ENCODE data around the gene PPP3CB. TPM values are rescaled to one million over a fixed set of nuclear protein-coding genes. Genes with fewer than 3 reads are reported as not detected.
"Not testable (repeated sequence)": the region's sequence is repeated elsewhere in the genome, so short reads cannot be mapped to it uniquely, and the experiment has no call there.

Gene PPP3CB
- total and polyA plus RNA-seq, 5 experiments from 2014 or later, result 5.0 to 35.0 (median 5.8) TPM

DNA sequence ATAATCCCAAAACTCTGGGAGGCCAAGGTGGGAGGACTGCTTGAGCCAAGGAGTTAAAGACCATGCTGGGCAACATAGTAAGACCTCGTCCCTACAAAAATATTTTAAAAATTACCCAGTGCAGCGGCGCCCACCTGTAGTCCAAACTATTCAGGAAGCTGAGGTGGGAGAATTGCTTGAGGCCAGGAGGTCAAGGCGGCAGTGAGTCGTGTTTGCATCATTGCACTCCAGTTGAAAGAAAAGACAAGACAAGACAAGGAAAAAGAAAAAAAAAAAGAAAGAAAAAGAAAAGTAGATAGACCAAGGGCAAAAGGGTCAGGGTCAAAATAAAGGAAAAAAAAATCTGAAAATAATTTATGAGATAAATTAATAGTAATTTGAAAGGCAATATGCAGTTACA, 87.8 kb downstream of the PPP3CB start:
- Mint-ChIP-seq H3K4me1 (peaks cover 32 to 82% (median 82%) of the 10 kb centered on the region in 4 donors), H3K27ac (peak overlapping the region in 1 of 10 donors; percentile 14), H3K9me3 (no peaks in the 10 kb centered on the region), H3K36me3 (peaks cover 0 to 23% (median 7%) of the 10 kb centered on the region in 3 donors), H3K27me3 (no peaks in the 10 kb centered on the region), H3K4me3 (peak overlapping the region in 1 of 10 donors; percentile 60)
- ATAC-seq, result no peak
- POLR2A ChIA-PET, result no interaction called here
- DNase-seq, result no peak

DNA sequence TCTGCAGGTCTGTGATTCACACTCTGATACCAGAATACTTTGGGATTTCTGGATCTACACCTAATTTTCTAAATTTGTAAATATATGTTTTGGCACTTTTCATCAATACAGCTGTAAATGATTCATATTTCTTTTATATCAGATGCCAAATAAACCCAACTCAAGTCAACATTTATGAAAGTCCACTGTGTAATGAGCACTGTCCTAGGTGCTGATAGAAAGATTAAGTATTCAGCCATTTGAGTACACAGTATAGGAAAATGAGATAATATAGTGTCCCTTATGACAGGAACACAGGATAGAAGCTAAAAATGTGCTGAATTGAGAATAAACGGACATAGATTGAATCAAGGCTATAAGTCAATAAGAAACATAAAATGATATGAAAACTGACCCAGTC, 88.3 kb downstream of the PPP3CB start:
- H3K27ac Mint-ChIP-seq, result no peak overlapping the region
- ATAC-seq (no peak), DNase-seq (no peak)
- H3K27me3 Mint-ChIP-seq, result no peaks in the 10 kb centered on the region
- no peaks in the 10 kb centered on the region for H3K9me3 Mint-ChIP-seq
- peaks cover 32 to 83% (median 80%) of the 10 kb centered on the region in 4 donors for H3K4me1 Mint-ChIP-seq
- peaks cover 0 to 23% (median 7%) of the 10 kb centered on the region in 3 donors for H3K36me3 Mint-ChIP-seq
- H3K4me3 Mint-ChIP-seq, result no peak overlapping the region
- POLR2A ChIA-PET, result no interaction called here

DNA sequence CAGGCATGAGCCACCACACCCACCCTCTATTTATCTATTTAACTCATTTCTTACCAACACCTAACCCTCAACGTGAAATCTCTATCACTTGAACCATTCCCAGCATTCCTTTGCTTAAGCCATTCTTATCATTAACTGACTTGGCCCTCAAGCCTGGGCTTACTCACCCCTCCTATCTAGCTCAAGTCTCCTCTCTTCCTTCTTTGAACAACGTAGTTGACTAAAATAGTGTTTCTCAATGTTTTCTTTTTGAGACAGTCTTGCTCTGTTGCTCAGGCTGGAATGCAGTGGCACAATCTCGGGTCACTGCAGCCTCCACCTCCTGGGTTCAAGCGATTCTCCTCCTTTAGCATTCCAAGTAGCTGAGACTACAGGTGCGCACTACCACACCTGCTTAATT, 89.0 kb downstream of the PPP3CB start:
- ATAC-seq, result no peak
- peak overlapping the region in 1 of 10 donors; percentile 43 for H3K27ac Mint-ChIP-seq
- peaks cover 0 to 23% (median 7%) of the 10 kb centered on the region in 3 donors for H3K36me3 Mint-ChIP-seq
- no peaks in the 10 kb centered on the region for H3K9me3 Mint-ChIP-seq
- H3K4me3 Mint-ChIP-seq, result peak overlapping the region in 3 of 10 donors; percentile 24 to 37 (median 34)
- peaks cover 32 to 79% (median 77%) of the 10 kb centered on the region in 4 donors for H3K4me1 Mint-ChIP-seq
- DNase-seq, result no peak
- POLR2A ChIA-PET, result no interaction called here
- no peaks in the 10 kb centered on the region for H3K27me3 Mint-ChIP-seq

DNA sequence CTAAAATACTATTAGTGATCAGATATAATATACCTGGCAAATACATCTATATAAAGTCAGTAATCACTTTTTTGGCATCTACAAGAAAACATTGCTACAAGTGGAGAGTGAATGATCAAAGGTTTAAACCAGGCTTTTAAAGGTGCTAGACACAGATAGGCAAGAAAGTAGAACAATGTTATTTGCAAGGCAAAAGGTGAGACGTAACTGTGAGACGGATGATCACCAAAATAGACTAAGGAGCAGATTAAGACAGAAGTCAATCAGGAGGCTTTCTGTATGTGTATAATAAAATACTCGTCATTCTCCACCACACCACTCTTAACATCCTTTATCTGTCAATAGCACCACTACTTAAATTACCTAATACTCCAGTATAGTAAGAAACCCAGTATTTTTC, 90.3 kb downstream of the PPP3CB start:
- H3K27ac Mint-ChIP-seq, result peak overlapping the region in 1 of 10 donors; percentile 80
- H3K4me1 Mint-ChIP-seq, result peaks cover 27 to 71% (median 67%) of the 10 kb centered on the region in 4 donors

DNA sequence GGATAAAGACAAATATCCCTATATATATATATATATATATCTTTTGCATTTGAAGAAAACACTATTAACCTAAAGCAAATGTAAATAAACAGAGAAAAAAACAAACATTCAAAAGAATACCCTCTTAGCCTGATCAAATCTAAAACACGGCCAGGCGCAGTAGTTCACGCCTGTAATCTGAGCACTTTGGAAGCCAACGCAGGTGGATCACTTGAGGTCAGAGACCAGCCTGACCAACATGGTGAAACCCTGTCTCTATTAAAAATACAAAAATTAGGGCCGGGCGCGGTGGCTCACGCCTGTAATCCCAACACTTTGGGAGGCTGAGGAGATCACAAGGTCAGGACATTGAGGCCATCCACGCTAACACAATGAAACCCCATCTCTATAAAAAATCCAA, 91.1 kb downstream of the PPP3CB start:
- Mint-ChIP-seq H3K4me1 (peaks cover 23 to 67% (median 60%) of the 10 kb centered on the region in 4 donors), H3K27ac (peak overlapping the region in 1 of 10 donors; percentile 37), H3K36me3 (peaks cover 0 to 31% (median 7%) of the 10 kb centered on the region in 3 donors), H3K27me3 (no peaks in the 10 kb centered on the region), H3K9me3 (no peaks in the 10 kb centered on the region), H3K4me3 (no peak overlapping the region)
- no peak for DNase-seq
- POLR2A ChIA-PET, result no interaction called here
- ATAC-seq, result no peak

More for the DNA sequence above, 90.3 kb downstream of the PPP3CB start:
- DNase-seq (no peak), ATAC-seq (no peak)
- POLR2A ChIA-PET, result no interaction called here
- no peaks in the 10 kb centered on the region for H3K27me3 Mint-ChIP-seq
- H3K9me3 Mint-ChIP-seq, result no peaks in the 10 kb centered on the region
- peaks cover 0 to 26% (median 7%) of the 10 kb centered on the region in 3 donors for H3K36me3 Mint-ChIP-seq
- no peak overlapping the region for H3K4me3 Mint-ChIP-seq

DNA sequence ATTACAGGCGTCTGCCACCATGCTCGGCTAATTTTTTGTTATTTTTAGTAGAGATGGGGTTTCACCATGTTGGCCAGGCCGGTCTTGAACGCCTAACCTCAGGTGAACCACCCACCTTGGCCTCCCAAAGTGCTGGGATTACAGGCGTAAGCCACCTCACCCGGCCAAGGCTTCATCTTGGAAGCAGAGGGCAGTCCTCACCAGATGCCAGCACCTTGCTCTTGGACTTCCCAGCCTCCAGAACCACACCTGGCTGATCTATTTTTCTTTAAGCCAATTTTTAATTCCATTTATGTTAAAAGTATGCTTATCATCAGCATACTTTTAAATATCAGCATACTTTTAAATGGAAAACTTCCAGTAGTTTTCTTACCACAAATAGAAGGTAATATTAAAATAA, 94.2 kb downstream of the PPP3CB start:
- no peak for DNase-seq
- H3K4me1 Mint-ChIP-seq, result peaks cover 5 to 49% (median 33%) of the 10 kb centered on the region in 4 donors
- POLR2A ChIA-PET, result interaction anchor here (1.2 kb wide), 1 partner anchor 11 kb away, joined by 3 read pairs; no protein-coding TSS in a partner anchor
- H3K36me3 Mint-ChIP-seq, result peaks cover 0 to 44% (median 2%) of the 10 kb centered on the region in 3 donors
- H3K27ac Mint-ChIP-seq, result no peak overlapping the region
- H3K27me3 Mint-ChIP-seq, result no peaks in the 10 kb centered on the region
- H3K9me3 Mint-ChIP-seq, result no peaks in the 10 kb centered on the region
- no peak overlapping the region for H3K4me3 Mint-ChIP-seq
- no peak for ATAC-seq

DNA sequence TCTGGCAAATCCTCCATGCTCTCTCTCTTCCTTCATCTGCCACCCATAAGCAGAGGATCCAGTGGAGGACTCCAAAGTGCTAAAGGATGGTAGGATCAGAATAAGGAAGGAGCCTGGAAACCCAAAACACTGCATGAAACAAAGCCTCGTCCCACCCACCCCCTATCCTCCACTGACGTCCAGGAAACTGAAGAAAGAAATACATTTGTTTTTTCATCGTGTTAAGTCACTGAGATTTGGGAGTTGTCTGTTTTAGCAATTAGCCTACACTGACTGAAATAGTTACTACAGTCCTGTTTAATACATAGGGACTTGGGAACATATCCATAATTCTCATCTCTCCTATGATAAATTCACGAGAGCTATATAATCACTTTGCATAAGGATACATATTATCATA, 96.8 kb downstream of the PPP3CB start:
- POLR2A ChIA-PET, result interaction anchor here (1.1 kb wide), 1 partner anchor 20 kb away, joined by 3 read pairs; no protein-coding TSS in a partner anchor
- H3K27ac Mint-ChIP-seq, result peak overlapping the region in 3 of 10 donors; percentile 42 to 51 (median 44)
- no peaks in the 10 kb centered on the region for H3K9me3 Mint-ChIP-seq
- ATAC-seq (no peak), DNase-seq (no peak)
- H3K27me3 Mint-ChIP-seq, result no peaks in the 10 kb centered on the region
- peaks cover 0 to 62% (median 17%) of the 10 kb centered on the region in 3 donors for H3K36me3 Mint-ChIP-seq
- no peak overlapping the region for H3K4me3 Mint-ChIP-seq
- peaks cover 3 to 28% (median 17%) of the 10 kb centered on the region in 4 donors for H3K4me1 Mint-ChIP-seq

DNA sequence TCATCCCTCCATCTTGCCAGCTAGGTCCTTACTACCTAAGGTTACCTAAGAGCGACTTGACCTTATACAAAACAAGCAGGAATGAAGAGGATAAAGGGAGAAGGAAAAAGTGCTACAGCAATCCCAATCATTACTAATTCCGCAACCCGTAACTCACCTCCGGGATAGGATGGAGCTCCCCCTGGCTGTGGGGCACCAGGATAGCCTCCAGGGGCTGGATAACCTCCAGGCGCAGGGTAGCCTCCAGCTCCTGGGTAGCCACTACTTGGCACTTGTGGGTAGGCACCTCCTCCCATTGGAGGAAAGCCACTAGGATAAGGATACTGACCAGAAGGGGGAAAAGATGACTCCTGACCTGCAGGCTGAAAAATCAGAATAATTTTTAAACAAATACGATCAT, 97.8 kb downstream of the PPP3CB start:
- no peak for DNase-seq
- Mint-ChIP-seq H3K4me3 (no peak overlapping the region), H3K27ac (peak overlapping the region in 3 of 10 donors; percentile 25 to 71 (median 47)), H3K36me3 (peaks cover 0 to 70% (median 22%) of the 10 kb centered on the region in 3 donors), H3K9me3 (no peaks in the 10 kb centered on the region), H3K27me3 (no peaks in the 10 kb centered on the region), H3K4me1 (peaks cover 6 to 22% (median 10%) of the 10 kb centered on the region in 4 donors)
- POLR2A ChIA-PET, result no interaction called here
- ATAC-seq, result no peak

DNA sequence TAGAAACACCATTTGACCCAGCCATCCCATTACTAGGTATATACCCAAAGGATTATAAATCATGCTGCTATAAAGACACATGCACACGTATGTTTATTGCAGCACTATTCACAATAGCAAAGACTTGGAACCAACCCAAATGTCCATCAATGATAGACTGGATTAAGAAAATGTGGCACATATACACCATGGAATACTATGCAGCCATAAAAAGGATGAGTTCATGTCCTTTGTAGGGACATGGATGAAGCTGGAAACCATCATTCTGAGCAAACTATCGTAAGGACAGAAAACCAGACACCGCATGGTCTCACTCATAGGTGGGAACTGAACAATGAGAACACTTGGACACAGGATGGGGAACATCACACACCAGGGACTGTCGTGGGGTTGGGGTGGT, 101.5 kb downstream of the PPP3CB start:
- Mint-ChIP-seq H3K4me1 (peaks cover 0 to 13% (median 8%) of the 10 kb centered on the region in 4 donors), H3K36me3 (peaks cover 0 to 88% (median 26%) of the 10 kb centered on the region in 3 donors)
- H3K4me3 Mint-ChIP-seq, ATAC-seq, H3K9me3 Mint-ChIP-seq, H3K27ac Mint-ChIP-seq, H3K27me3 Mint-ChIP-seq, DNase-seq: not testable (repeated sequence)
- POLR2A ChIA-PET, result interaction anchor here (0.6 kb wide), 1 partner anchor 17 kb away, joined by 3 read pairs; no protein-coding TSS in a partner anchor

DNA sequence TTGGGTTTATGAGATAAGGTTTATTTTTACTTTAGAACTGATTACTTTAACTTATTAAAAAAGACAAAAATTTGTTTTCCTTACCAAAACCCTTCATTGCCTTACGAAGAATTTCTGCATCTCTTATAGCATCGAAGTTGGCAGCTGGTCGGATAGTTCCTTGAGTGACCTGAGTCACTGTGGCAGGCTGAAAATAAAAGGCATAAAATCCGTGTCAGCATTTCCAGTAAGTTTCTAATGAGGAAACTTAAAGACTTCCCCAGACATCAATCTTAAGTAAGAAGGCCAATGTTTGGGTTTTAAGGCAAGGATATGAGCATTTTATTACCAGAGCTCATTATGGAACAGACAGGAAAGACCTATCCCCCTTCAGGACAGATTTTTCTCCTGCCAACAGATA, 107.6 kb downstream of the PPP3CB start:
- Mint-ChIP-seq H3K4me3 (no peak overlapping the region), H3K36me3 (peaks cover 0 to 92% (median 31%) of the 10 kb centered on the region in 3 donors), H3K9me3 (no peaks in the 10 kb centered on the region), H3K27me3 (no peaks in the 10 kb centered on the region), H3K4me1 (peaks cover 0 to 8% (median 7%) of the 10 kb centered on the region in 4 donors), H3K27ac (peak overlapping the region in 1 of 10 donors; percentile 34)
- ATAC-seq (no peak), DNase-seq (no peak)
- POLR2A ChIA-PET, result no interaction called here

DNA sequence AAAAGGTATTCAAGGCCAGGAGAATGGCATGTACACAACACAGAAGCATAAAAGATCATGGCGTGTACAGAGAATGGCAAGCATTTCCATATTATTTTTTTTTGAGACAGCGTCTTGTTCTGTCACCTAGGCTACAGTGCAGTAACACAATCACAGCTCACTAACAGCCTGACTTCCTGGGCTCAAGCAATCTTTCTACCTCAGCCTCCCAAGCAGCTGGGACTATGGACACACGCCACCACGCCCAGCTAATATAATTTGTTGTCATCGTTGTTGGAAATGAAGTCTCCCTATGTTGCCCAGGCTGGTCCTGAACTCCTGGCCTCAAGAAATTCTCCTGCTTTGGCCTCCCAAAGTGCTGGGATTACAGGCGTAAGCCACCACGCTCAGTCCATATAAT, 109.2 kb downstream of the PPP3CB start:
- H3K27me3 Mint-ChIP-seq, result no peaks in the 10 kb centered on the region
- POLR2A ChIA-PET, result interaction anchor here (0.5 kb wide), 2 partner anchors 137 to 1041 kb away, joined by 5 to 7 read pairs; no protein-coding TSS in a partner anchor
- no peak overlapping the region for H3K4me3 Mint-ChIP-seq
- DNase-seq (no peak), ATAC-seq (no peak)
- no peaks in the 10 kb centered on the region for H3K9me3 Mint-ChIP-seq
- H3K4me1 Mint-ChIP-seq, result peaks cover 2 to 7% (median 3%) of the 10 kb centered on the region in 4 donors
- peak overlapping the region in 2 of 10 donors; percentile 9 to 29 for H3K27ac Mint-ChIP-seq
- H3K36me3 Mint-ChIP-seq, result peaks cover 0 to 93% (median 29%) of the 10 kb centered on the region in 3 donors

All from naive thymus-derived CD8-positive, alpha-beta T cell (primary cell).